HG02885 (cell line): Measurements from ENCODE around the gene PERM1.

Source experiments
- ATAC-seq: cut with Tn5 transposase; IDR thresholded peaks from one replicate; pipeline ENCODE4 v1.9.1; 2021; ENCODE audit warnings: mild to moderate bottlenecking; ENCODE audit not compliant: unreplicated experiment, poor library complexity

Gene PERM1

GRCh38 chr1:966704-967300, 15.1 kb downstream of the PERM1 start:
- ATAC-seq, result peak; percentile 69

GRCh38 chr1:966135-966703, 15.7 kb downstream of the PERM1 start, which contains the start of gene PLEKHN1:
PLEKHN1 (plus strand) TSS chr1:966482; CDS start chr1:966532, 50 bp downstream.
- ATAC-seq, result peak; percentile 5

GRCh38 chr1:965526-966134, 16.3 kb downstream of the PERM1 start:
- ATAC-seq, result no peak

GRCh38 chr1:964691-965525, 17.0 kb downstream of the PERM1 start:
- no peak for ATAC-seq

GRCh38 chr1:963746-964525, 18.0 kb downstream of the PERM1 start:
- ATAC-seq, result no peak

GRCh38 chr1:963301-963651, 18.6 kb downstream of the PERM1 start:
- ATAC-seq, result no peak

GRCh38 chr1:962381-963300, 19.3 kb downstream of the PERM1 start:
- ATAC-seq, result no peak

- ATAC-seq, result no peak
Observed at GRCh38 chr1:961132-961669, 20.7 kb downstream of the PERM1 start.

GRCh38 chr1:960363-961131, 21.3 kb downstream of the PERM1 start, which contains the start of gene KLHL17:
KLHL17 (plus strand) TSS chr1:960584; CDS start chr1:960694, 110 bp downstream.
- peak; percentile 59 for ATAC-seq

GRCh38 chr1:959731-960362, 22.0 kb downstream of the PERM1 start:
- ATAC-seq, result no peak

- peak; percentile 73 for ATAC-seq
Observed at GRCh38 chr1:958823-959730, 22.8 kb downstream of the PERM1 start, which contains the start of gene NOC2L. NOC2L (minus strand) TSS chr1:959256; CDS start chr1:959240, 16 bp downstream.

- ATAC-seq, result no peak
Observed at GRCh38 chr1:956636-957035, 25.3 kb downstream of the PERM1 start.

GRCh38 chr1:955474-955873, 26.4 kb downstream of the PERM1 start:
- no peak for ATAC-seq

- ATAC-seq, result no peak
Observed at GRCh38 chr1:954927-955326, 27.0 kb downstream of the PERM1 start.

- ATAC-seq, result no peak
Observed at GRCh38 chr1:953524-954320, 28.2 kb downstream of the PERM1 start.

GRCh38 chr1:952603-953002, 29.3 kb downstream of the PERM1 start:
- ATAC-seq, result no peak
